Bronchial epithelial cell (primary cell): ENCODE data around the gene TARS3. TPM values are rescaled to one million over a fixed set of nuclear protein-coding genes. Genes with fewer than 3 reads are reported as not detected.
A peak's percentile ranks its signal among the peaks of the same experiment; 100 is the strongest.

Experiments
- DNase-seq: peaks from one replicate; pipeline ENCODE4 v3.0.0-alpha.2; 2010; ENCODE audit warnings: low read depth
- FAIRE-seq: peaks from 2 replicates; lab custom pipeline; 2011; peaks lifted over from hg19 to GRCh38; lab: Jason Lieb, UNC
- H3K27me3 ChIP-seq: 2 replicates; pipeline ENCODE4 v1.5.1; 2011; ENCODE audit warnings: low read length; ENCODE audit not compliant: control insufficient read depth, insufficient read depth
- H3K36me3 ChIP-seq: 2 replicates; pipeline ENCODE4 v1.5.1; 2011; ENCODE audit warnings: low read length; ENCODE audit not compliant: control insufficient read depth, insufficient read depth
- H3K4me3 ChIP-seq: 2 replicates; pipeline ENCODE4 v1.5.1; 2011; ENCODE audit warnings: mild to moderate bottlenecking, low read depth, low read length, control low read depth
- CTCF ChIP-seq: IDR thresholded peaks from 2 replicates; pipeline ENCODE4 v1.5.1; 2011; ENCODE audit warnings: mild to moderate bottlenecking, moderate library complexity, low read length, control low read depth, inconsistent platforms; ENCODE audit not compliant: insufficient read depth, severe bottlenecking
- total RNA-seq: library from RNA; depleted of rRNA; stranded (reverse); fragments of >200 nt; gene quantifications from 2 replicates; pipeline ENCODE4 v1.2.1, GENCODE V29; 2014

The TARS3 gene
- total RNA-seq, 1 donor from 2014 or later, result 11.1 TPM

- FAIRE-seq (no peak), DNase-seq (peak; percentile 92)
- Histone ChIP-seq H3K36me3 (no peaks in the 10 kb centered on the region), H3K27me3 (no peaks in the 10 kb centered on the region), H3K4me3 (no peak overlapping the region)
- no peak for TF ChIP-seq CTCF
Measured at GRCh38 chr15:101692801-101693598, 31.3 kb downstream of the TARS3 start.

- no peak overlapping the region for H3K4me3 ChIP-seq
- peak; percentile 76 for DNase-seq
- peaks cover 2% of the 10 kb centered on the region for H3K36me3 ChIP-seq
- FAIRE-seq, result no peak
- no peaks in the 10 kb centered on the region for H3K27me3 ChIP-seq
- TF ChIP-seq CTCF, result no peak
Measured at GRCh38 chr15:101689901-101690300, 34.4 kb downstream of the TARS3 start.

GRCh38 chr15:101686718-101687117 is 37.6 kb downstream of the TARS3 start:
- TF ChIP-seq CTCF, result no peak
- FAIRE-seq (no peak), DNase-seq (no peak)
- peaks cover 2% of the 10 kb centered on the region for H3K36me3 ChIP-seq
- no peaks in the 10 kb centered on the region for H3K27me3 ChIP-seq
- H3K4me3 ChIP-seq, result no peak overlapping the region

GRCh38 chr15:101684877-101685276 is 39.4 kb downstream of the TARS3 start:
- Histone ChIP-seq H3K36me3 (peaks cover 2% of the 10 kb centered on the region), H3K27me3 (no peaks in the 10 kb centered on the region), H3K4me3 (no peak overlapping the region)
- no peak for DNase-seq
- no peak for TF ChIP-seq CTCF
- FAIRE-seq, result no peak

GRCh38 chr15:101684384-101684783 is 39.9 kb downstream of the TARS3 start:
- no peaks in the 10 kb centered on the region for H3K27me3 ChIP-seq
- no peak overlapping the region for H3K4me3 ChIP-seq
- peak; percentile 100 for DNase-seq
- TF ChIP-seq CTCF, result no peak
- peaks cover 2% of the 10 kb centered on the region for H3K36me3 ChIP-seq
- FAIRE-seq, result no peak
